CD4-positive, CD25-positive, alpha-beta regulatory T cell (primary cell): ENCODE results near the gene PHF2. TPM values are rescaled to one million over a fixed set of nuclear protein-coding genes. Genes with fewer than 3 reads are reported as not detected.

Experiments used
- ATAC-seq, 2 donors: fragments of 150-1000 bp; cut with Tn5 transposase; one replicate each; pipeline ENCODE4 v1.10.0; 2021; ENCODE audit warnings: low read depth in 2 of 2, moderate number of reproducible peaks in 2 of 2, moderate library complexity in 1 of 2
- DNase-seq, 3 donors: peaks; one replicate each; pipeline versions ENCODE4 v3.0.0 to v3.0.0-alpha.2; 2012 to 2022; ENCODE audit warnings: mixed read lengths in 1 of 3
- H3K27ac ChIP-seq: one replicate; pipeline ENCODE4 v1.7.0; 2013; ENCODE audit warnings: mild to moderate bottlenecking, low read length; ENCODE audit not compliant: insufficient read depth, poor library complexity, severe bottlenecking
- H3K27me3 ChIP-seq: one replicate; pipeline ENCODE4 v1.7.0; 2013; ENCODE audit warnings: low read length; ENCODE audit not compliant: control insufficient read depth, insufficient read depth
- H3K36me3 ChIP-seq: one replicate; pipeline ENCODE4 v1.7.0; 2013; ENCODE audit warnings: mild to moderate bottlenecking, low read length, moderate library complexity; ENCODE audit not compliant: control insufficient read depth, insufficient read depth
- H3K4me1 ChIP-seq: 2 replicates; pipeline ENCODE4 v1.7.0; 2013; ENCODE audit warnings: mild to moderate bottlenecking, low read length; ENCODE audit not compliant: insufficient read depth, control insufficient read depth, poor library complexity, severe bottlenecking
- H3K4me3 ChIP-seq: one replicate; pipeline ENCODE4 v1.7.0; 2013; ENCODE audit warnings: low read depth, mild to moderate bottlenecking, low read length, moderate library complexity
- H3K9me3 ChIP-seq, 2 experiments: 1 replicate in 1 of 2; 2 replicates in 1 of 2; pipeline ENCODE4 v1.7.0; 2013; ENCODE audit warnings: low read length in 2 of 2, mild to moderate bottlenecking in 1 of 2, moderate library complexity in 1 of 2; ENCODE audit not compliant: control insufficient read depth in 2 of 2
- H3K27ac Mint-ChIP-seq, 3 donors: one replicate each; pipeline ENCODE4 v1.8.0; 2020 to 2022; ENCODE audit warnings: mild to moderate bottlenecking in 3 of 3, mixed read lengths in 3 of 3, moderate library complexity in 2 of 3
- H3K27me3 Mint-ChIP-seq: one replicate; pipeline ENCODE4 v1.8.0; 2022; ENCODE audit warnings: mild to moderate bottlenecking, mixed read lengths
- H3K36me3 Mint-ChIP-seq: one replicate; pipeline ENCODE4 v1.8.0; 2020; ENCODE audit warnings: mixed read lengths
- H3K4me1 Mint-ChIP-seq, 4 donors: one replicate each; pipeline ENCODE4 v1.8.0; 2020 to 2022; ENCODE audit warnings: mixed read lengths in 4 of 4, mild to moderate bottlenecking in 1 of 4
- H3K4me3 Mint-ChIP-seq, 4 donors: one replicate each; pipeline ENCODE4 v1.8.0; 2020 to 2022; ENCODE audit warnings: mild to moderate bottlenecking in 4 of 4, mixed read lengths in 4 of 4, moderate library complexity in 3 of 4
- H3K9me3 Mint-ChIP-seq, 7 donors: one replicate each; pipeline ENCODE4 v1.8.0; 2020 to 2022; ENCODE audit warnings: mixed read lengths in 7 of 7, mild to moderate bottlenecking in 3 of 7, moderate library complexity in 2 of 7
- polyA plus RNA-seq, 4 donors: library from polyadenylated mRNA; unstranded; fragments of 300-500 nt; fragmentation: Illumina TruSeq; gene quantifications; one replicate each; pipeline ENCODE4 v1.2.3, GENCODE V29; 2021
- total RNA-seq: library from RNA; stranded (reverse); gene quantifications from one replicate; pipeline ENCODE4 v1.2.3, GENCODE V29; 2022

Gene PHF2
- total and polyA plus RNA-seq, 5 donors from 2014 or later = 0.37 to 29.4 (median 1.0) TPM

- Histone ChIP-seq H3K9me3 (peaks cover 0 to 6% of the 10 kb centered on the region in 2 experiments), H3K4me3 (no peak overlapping the region), H3K36me3 (no peaks in the 10 kb centered on the region), H3K4me1 (no peaks in the 10 kb centered on the region), H3K27ac (no peak overlapping the region), H3K27me3 (no peaks in the 10 kb centered on the region)
- Mint-ChIP-seq H3K36me3 (no peaks in the 10 kb centered on the region), H3K9me3 (peaks cover 0 to 5% (median 2%) of the 10 kb centered on the region in 7 donors), H3K27ac (no peak overlapping the region), H3K4me1 (no peaks in the 10 kb centered on the region), H3K27me3 (peaks cover 21% of the 10 kb centered on the region), H3K4me3 (no peak overlapping the region)
- DNase-seq = no peak
- no peak for ATAC-seq
Observed at GRCh38 chr9:93726147-93726546, 149.8 kb downstream of the PHF2 start.

Other genes starting within 250 kb of the PHF2 start
- 95.7 TPM for gene FAM120A, start 124.9 kb upstream of the PHF2 start, total RNA-seq
- gene FAM120A, start 124.9 kb upstream of the PHF2 start, polyA plus RNA-seq = 10 to 100 TPM; 11.3 to 14.3 (median 12.1) TPM
- gene FAM120AOS, start 123.0 kb upstream of the PHF2 start, total RNA-seq = 45.7 TPM
- gene FAM120AOS, start 123.0 kb upstream of the PHF2 start, polyA plus RNA-seq = 10 to 100 TPM; 50.2 to 64.3 (median 56.5) TPM